Vagina (tissue), 2 donors: ENCODE results near the gene NFIX. TPM values are rescaled to one million over a fixed set of nuclear protein-coding genes. Genes with fewer than 3 reads are reported as not detected.

Experiments
- DNase-seq, 2 donors: peaks; one replicate each; pipeline ENCODE4 v3.0.0-alpha.2; 2017; ENCODE audit errors: extremely low spot score in 2 of 2
- H3K27ac ChIP-seq: fragments of 200-600 bp; sonication (generic); one replicate; pipeline ENCODE4 v1.5.1; 2019
- H3K27me3 ChIP-seq: fragments of 200-600 bp; sonication (generic); one replicate; pipeline ENCODE4 v1.5.1; 2019
- H3K36me3 ChIP-seq, 2 donors: fragments of 200-600 bp; sonication (generic); one replicate each; pipeline ENCODE4 v1.5.1; 2017 to 2019
- H3K4me1 ChIP-seq: fragments of 200-600 bp; sonication (generic); one replicate; pipeline ENCODE4 v1.5.1; 2019
- H3K4me3 ChIP-seq, 2 donors: fragments of 200-600 bp; sonication (generic); 1 replicate in 1 of 2; 2 replicates in 1 of 2; pipeline ENCODE4 v1.5.1; 2016 to 2019
- H3K9me3 ChIP-seq: fragments of 200-600 bp; sonication (generic); one replicate; pipeline ENCODE4 v1.5.1; 2019
- POLR2A ChIP-seq, 2 donors: fragments of 450-650 bp; IDR thresholded peaks; one replicate each; pipeline ENCODE4 v1.6.1; 2017; ENCODE audit warnings: antibody characterized with exemption in 2 of 2, mild to moderate bottlenecking in 2 of 2, moderate library complexity in 2 of 2
- POLR2AphosphoS5 ChIP-seq, 2 donors: sonication (generic); formaldehyde crosslinking; IDR thresholded peaks; one replicate each; pipeline ENCODE4 v1.9.0; 2017; ENCODE audit warnings: antibody characterized with exemption in 2 of 2, mild to moderate bottlenecking in 2 of 2, low read depth in 1 of 2; ENCODE audit not compliant: insufficient read depth in 1 of 2
- intact Hi-C: fragments of 100-400 bp; cut with DNase I; formaldehyde crosslinking; loops from one replicate; pipeline ENCODE4 v1.15.1; 2023
- total RNA-seq: library from RNA; depleted of rRNA; stranded (reverse); fragments of >200 nt; gene quantifications from one replicate; pipeline ENCODE4 v1.2.3, GENCODE V29; 2016
- TF ChIP-seq, protein P1 (sequence below), 3 experiments: fragments of 450-650 bp in 2 of 3; fragments of 200-600 bp in 1 of 3; sonication (generic) in 1 of 3; IDR thresholded peaks; one replicate each; pipeline ENCODE4 v1.5.1; 2017 to 2019; ENCODE audit warnings: antibody characterized with exemption in 3 of 3, mild to moderate bottlenecking in 2 of 3, moderate library complexity in 2 of 3

Gene NFIX
- total RNA-seq, 1 donor from 2014 or later = 81.8 TPM

DNA sequence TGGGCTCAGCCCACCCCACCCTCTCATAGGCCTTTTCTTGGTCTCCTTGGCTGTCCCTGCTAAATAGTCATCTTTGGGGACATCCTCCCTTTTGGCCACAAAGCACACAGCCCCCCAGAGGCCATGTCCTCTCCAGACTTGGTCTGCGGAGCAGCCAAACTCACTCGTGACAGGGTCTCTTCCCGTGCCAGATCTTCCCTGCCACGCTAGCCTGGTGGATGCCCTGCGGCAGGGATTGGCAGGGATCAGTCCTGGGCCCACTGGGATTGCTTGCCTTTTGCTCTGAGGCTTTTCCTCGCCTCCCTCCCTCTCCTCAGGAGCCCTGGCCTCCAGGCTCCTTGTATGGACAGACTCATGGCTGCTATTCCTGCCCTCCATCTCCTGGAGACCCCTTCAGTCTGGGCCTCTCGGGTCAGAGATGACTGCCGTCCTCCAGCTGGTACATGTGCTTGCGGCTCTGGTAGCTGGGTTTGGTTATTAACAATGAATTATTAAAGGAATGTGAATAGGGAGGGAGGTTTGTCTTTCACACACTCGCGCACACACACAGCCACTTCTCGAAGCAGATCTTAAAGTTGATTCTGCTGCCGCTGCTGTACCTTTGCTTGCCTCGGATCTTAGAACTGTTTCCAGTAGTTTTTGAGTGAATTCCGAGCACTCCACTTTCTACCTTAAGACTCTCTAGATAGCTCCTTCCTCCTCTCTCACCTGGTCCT is 45.1 kb downstream of the NFIX start:
- Histone ChIP-seq H3K9me3 (no peaks in the 10 kb centered on the region), H3K4me1 (peaks cover 99% of the 10 kb centered on the region), H3K27me3 (no peaks in the 10 kb centered on the region), H3K4me3 (no peak overlapping the region), H3K36me3 (no peaks in the 10 kb centered on the region), H3K27ac (peak overlapping the region; percentile 99)
- intact Hi-C loops = no loop called here
- TF ChIP-seq POLR2A (IDR thresholded peaks at IDR 0.05) = no peak
- no peak for TF ChIP-seq POLR2AphosphoS5 (IDR thresholded peaks at IDR 0.05; ENCODE audit: insufficient read depth in 1 of 2, low read depth in 1 of 2)
- TF ChIP-seq, protein P1, sequence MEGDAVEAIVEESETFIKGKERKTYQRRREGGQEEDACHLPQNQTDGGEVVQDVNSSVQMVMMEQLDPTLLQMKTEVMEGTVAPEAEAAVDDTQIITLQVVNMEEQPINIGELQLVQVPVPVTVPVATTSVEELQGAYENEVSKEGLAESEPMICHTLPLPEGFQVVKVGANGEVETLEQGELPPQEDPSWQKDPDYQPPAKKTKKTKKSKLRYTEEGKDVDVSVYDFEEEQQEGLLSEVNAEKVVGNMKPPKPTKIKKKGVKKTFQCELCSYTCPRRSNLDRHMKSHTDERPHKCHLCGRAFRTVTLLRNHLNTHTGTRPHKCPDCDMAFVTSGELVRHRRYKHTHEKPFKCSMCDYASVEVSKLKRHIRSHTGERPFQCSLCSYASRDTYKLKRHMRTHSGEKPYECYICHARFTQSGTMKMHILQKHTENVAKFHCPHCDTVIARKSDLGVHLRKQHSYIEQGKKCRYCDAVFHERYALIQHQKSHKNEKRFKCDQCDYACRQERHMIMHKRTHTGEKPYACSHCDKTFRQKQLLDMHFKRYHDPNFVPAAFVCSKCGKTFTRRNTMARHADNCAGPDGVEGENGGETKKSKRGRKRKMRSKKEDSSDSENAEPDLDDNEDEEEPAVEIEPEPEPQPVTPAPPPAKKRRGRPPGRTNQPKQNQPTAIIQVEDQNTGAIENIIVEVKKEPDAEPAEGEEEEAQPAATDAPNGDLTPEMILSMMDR (IDR thresholded peaks at IDR 0.05) = no peak
- no peak for DNase-seq

DNA sequence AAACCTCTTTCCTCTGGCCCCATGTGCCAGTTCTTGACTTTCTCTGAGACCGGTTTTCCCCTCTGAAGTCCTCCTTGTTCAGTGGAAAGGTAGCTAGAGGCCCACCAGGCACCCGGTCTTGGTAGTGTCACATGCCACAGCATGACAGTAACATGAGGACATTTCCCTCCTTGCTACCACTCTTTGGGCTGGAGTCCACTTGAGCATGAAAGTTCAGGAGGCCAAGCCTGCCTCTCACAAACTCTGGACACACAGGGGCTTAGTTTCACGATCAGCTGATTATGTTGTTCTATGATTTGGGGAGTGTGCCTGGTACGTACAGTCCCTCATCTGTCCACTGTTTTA is 45.6 kb downstream of the NFIX start:
- no peaks in the 10 kb centered on the region for H3K9me3 ChIP-seq
- no peaks in the 10 kb centered on the region for H3K36me3 ChIP-seq
- H3K4me3 ChIP-seq = no peak overlapping the region
- intact Hi-C loops = no loop called here
- peak overlapping the region; percentile 99 for H3K27ac ChIP-seq
- peaks cover 99% of the 10 kb centered on the region for H3K4me1 ChIP-seq
- DNase-seq = no peak
- TF ChIP-seq POLR2A (IDR thresholded peaks at IDR 0.05) = no peak
- H3K27me3 ChIP-seq = no peaks in the 10 kb centered on the region

DNA sequence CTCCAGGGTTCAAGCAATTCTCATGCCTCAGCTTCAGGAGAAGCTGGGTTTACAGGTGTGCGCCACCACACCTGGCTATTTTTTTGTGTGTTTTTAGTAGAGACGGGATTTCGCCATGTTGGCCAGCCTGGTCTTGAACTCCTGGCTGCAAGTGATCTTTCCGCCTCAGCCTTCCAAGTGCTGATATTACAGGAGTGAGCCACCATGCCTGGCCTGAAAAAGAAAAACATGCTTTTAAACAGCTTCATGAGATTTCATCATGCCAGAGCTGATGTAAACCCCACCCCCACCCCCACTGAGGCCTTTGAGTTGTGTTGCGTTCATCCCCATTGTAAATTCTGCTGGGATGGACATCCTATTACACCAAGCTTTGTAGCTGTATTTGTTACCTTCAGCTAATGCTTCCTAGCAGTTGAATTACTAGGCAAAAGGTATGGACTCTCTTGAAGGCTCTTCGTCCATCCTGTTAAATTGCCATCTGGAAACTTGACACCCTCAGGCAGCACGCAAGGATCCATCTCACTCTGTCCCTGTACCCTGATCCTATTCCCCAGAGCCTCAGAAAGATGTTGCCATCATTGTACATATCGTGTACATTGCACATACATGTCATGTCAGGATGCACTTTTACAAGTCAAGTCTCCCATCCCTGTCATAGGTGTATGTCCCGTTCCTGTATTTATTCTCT is 47.3 kb downstream of the NFIX start:
- DNase-seq = no peak
- Histone ChIP-seq H3K4me3 (no peak overlapping the region), H3K27ac (peak overlapping the region; percentile 42), H3K4me1 (peaks cover 99% of the 10 kb centered on the region), H3K36me3 (no peaks in the 10 kb centered on the region), H3K9me3 (no peaks in the 10 kb centered on the region), H3K27me3 (no peaks in the 10 kb centered on the region)
- TF ChIP-seq POLR2A (IDR thresholded peaks at IDR 0.05) (no peak), POLR2AphosphoS5 (IDR thresholded peaks at IDR 0.05; ENCODE audit: insufficient read depth in 1 of 2, low read depth in 1 of 2) (no peak)
- TF ChIP-seq, protein P1 (IDR thresholded peaks at IDR 0.05) = no peak
- intact Hi-C loops = no loop called here

DNA sequence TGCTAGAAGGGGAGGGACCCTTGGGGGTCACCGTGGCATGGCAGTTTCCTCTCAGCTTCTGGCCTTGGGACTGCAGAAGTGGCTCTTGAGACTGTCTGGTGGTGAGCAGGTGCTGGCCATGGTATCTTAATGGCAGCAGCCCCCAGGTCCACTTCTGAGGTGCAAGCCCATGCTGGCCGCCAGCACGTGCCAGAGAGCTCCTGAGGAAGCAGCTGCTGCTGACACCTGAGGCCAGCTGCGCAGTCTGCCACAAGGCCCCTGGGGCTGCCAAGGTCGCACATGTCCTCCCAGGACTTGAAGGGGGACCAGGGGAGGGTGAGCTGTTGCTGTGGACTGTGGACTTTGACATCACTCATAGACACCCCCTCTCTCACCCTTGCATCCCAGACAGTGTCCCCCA is 48.0 kb downstream of the NFIX start:
- no peaks in the 10 kb centered on the region for H3K36me3 ChIP-seq
- peaks cover 98% of the 10 kb centered on the region for H3K4me1 ChIP-seq
- no peak overlapping the region for H3K4me3 ChIP-seq
- H3K27me3 ChIP-seq = no peaks in the 10 kb centered on the region
- no peaks in the 10 kb centered on the region for H3K9me3 ChIP-seq
- DNase-seq = no peak
- peak overlapping the region; percentile 42 for H3K27ac ChIP-seq
- no peak for TF ChIP-seq POLR2AphosphoS5 (IDR thresholded peaks at IDR 0.05; ENCODE audit: insufficient read depth in 1 of 2, low read depth in 1 of 2)
- no peak for TF ChIP-seq POLR2A (IDR thresholded peaks at IDR 0.05)
- intact Hi-C loops = no loop called here

DNA sequence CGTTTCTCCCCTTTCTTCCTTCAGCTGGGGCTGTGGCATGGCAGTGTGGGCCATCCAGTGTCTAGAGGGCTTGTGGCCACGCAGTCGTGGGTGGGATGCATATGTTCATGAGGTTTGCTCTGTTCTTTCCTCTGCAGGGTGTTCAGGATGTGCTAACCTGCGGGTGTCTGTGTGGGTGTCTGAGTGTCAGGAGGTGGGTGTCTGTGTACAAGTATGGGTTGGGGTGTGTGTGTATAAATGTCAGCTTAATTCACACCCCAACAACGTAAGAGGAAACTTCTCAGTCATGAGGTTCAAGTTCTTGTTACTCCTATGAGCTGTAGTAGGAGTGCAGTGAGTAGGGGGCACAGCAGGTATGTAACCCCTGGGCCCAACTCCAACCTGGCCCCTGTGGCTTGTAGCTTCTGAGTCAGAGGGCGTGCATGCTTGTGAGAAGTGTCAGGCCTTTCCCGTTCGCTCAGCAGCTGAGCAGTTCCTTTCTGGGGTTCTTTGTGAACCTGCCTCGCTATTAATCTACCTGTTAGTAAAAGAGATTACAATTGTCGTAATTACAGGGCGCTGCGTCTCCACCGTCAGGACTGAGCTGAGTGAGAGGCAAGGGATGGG is 49.1 kb downstream of the NFIX start:
- Histone ChIP-seq H3K4me1 (peaks cover 94% of the 10 kb centered on the region), H3K9me3 (no peaks in the 10 kb centered on the region), H3K27ac (peak overlapping the region; percentile 42), H3K4me3 (no peak overlapping the region), H3K27me3 (no peaks in the 10 kb centered on the region), H3K36me3 (no peaks in the 10 kb centered on the region)
- no peak for DNase-seq
- intact Hi-C loops = no loop called here
- no peak for TF ChIP-seq POLR2A (IDR thresholded peaks at IDR 0.05)
- peak in 1 of 2 donors; percentile 40 for TF ChIP-seq POLR2AphosphoS5 (IDR thresholded peaks at IDR 0.05; ENCODE audit: insufficient read depth in 1 of 2, low read depth in 1 of 2)
- TF ChIP-seq, protein P1 (IDR thresholded peaks at IDR 0.05) = no peak

DNA sequence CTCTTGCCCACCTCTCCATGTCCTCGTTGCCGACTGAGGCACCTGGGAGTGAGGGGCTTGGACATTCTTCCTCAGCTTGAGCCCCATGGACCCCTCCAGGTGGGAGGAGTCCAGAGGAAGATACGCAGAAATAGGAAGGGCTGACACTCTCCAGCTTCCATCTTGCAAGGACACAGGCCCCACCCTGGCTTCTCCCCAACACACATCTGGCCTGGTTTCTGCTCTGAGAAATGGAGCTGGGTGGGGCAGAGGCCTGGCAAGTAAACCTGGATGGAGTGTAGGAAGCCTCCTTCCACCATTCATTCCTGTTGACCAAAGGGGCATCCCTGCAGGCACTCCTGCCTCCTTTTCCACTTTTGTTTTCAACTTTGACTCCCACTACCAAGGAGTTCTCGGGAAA is 50.5 kb downstream of the NFIX start:
- H3K4me3 ChIP-seq = no peak overlapping the region
- intact Hi-C loops = no loop called here

More for the DNA sequence above, 50.5 kb downstream of the NFIX start:
- TF ChIP-seq, protein P1 (IDR thresholded peaks at IDR 0.05) = no peak
- TF ChIP-seq POLR2A (IDR thresholded peaks at IDR 0.05) = no peak
- no peak for TF ChIP-seq POLR2AphosphoS5 (IDR thresholded peaks at IDR 0.05; ENCODE audit: insufficient read depth in 1 of 2, low read depth in 1 of 2)
- H3K27ac ChIP-seq = peak overlapping the region; percentile 42
- DNase-seq = no peak
- H3K27me3 ChIP-seq = no peaks in the 10 kb centered on the region
- no peaks in the 10 kb centered on the region for H3K9me3 ChIP-seq
- H3K4me1 ChIP-seq = peaks cover 94% of the 10 kb centered on the region
- no peaks in the 10 kb centered on the region for H3K36me3 ChIP-seq
